ENCODE data around the gene KCTD15. TPM values are rescaled to one million over a fixed set of nuclear protein-coding genes. Genes with fewer than 3 reads are reported as not detected.

The KCTD15 gene
- total RNA-seq, 1 donor from 2014 or later = 2.7 TPM

DNA sequence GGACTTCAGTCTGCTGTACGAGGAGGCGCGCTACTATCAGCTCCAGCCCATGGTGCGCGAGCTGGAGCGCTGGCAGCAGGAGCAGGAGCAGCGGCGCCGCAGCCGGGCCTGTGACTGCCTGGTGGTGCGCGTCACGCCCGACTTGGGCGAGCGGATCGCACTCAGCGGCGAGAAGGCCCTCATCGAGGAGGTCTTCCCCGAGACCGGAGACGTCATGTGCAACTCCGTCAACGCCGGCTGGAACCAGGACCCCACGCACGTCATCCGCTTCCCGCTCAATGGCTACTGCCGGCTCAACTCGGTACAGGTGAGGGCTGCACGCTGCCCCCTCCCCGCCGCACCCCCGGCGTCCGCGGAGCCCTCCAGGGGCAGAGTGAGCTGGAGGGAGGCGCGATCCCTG lies 14.6 kb downstream of the KCTD15 start:
- Mint-ChIP-seq H3K36me3 (ENCODE audit: low read depth) (no peaks in the 10 kb centered on the region), H3K27me3 (no peaks in the 10 kb centered on the region), H3K9me3 (no peaks in the 10 kb centered on the region), H3K4me1 (no peaks in the 10 kb centered on the region), H3K27ac (no peak overlapping the region), H3K4me3 (no peak overlapping the region)
- CTCF ChIA-PET = no interaction called here
- POLR2A ChIA-PET = no interaction called here
- TF ChIP-seq, protein P1, sequence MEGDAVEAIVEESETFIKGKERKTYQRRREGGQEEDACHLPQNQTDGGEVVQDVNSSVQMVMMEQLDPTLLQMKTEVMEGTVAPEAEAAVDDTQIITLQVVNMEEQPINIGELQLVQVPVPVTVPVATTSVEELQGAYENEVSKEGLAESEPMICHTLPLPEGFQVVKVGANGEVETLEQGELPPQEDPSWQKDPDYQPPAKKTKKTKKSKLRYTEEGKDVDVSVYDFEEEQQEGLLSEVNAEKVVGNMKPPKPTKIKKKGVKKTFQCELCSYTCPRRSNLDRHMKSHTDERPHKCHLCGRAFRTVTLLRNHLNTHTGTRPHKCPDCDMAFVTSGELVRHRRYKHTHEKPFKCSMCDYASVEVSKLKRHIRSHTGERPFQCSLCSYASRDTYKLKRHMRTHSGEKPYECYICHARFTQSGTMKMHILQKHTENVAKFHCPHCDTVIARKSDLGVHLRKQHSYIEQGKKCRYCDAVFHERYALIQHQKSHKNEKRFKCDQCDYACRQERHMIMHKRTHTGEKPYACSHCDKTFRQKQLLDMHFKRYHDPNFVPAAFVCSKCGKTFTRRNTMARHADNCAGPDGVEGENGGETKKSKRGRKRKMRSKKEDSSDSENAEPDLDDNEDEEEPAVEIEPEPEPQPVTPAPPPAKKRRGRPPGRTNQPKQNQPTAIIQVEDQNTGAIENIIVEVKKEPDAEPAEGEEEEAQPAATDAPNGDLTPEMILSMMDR (IDR thresholded peaks at IDR 0.05) = no peak
- DNase-seq = no peak
- ATAC-seq (ENCODE audit: low read depth) = no peak
- intact Hi-C loops (cut with micrococcal nuclease) = no loop called here

DNA sequence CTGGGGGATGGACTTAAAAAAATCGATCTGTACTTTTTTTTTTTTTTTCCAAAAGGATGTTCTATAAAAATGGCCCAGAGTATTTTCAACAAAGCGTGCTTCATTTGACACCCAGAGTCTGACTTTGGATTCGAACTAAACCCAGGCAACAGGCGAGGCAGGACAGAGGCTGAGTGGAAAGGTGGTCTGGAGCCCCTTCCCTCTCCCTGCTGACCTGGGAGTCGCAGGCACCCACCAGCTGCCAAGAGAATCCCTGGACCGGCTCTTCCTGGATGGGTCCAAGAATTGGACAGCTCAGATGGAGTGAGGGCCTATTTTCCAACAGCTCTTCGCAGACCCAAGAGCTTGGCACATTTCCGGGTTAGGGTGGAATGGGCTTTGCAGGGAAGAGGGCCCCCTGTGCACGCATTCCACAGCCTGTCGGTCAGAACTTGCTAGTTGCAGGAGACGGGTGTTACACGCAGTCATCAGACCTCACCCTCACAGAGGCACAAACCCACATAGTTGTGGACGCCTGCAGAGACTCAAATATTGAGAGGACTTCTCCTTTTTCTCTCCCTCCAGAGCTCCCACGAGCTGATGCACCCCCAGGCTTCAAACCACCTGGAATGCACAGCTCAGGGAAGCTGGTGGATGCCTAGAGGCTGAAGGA lies 15.2 kb downstream of the KCTD15 start:
- no peaks in the 10 kb centered on the region for H3K27me3 Mint-ChIP-seq
- ChIA-PET CTCF (no interaction called here), POLR2A (no interaction called here)
- no peaks in the 10 kb centered on the region for H3K36me3 Mint-ChIP-seq (ENCODE audit: low read depth)
- DNase-seq (no peak), ATAC-seq (ENCODE audit: low read depth) (no peak)
- H3K4me3 Mint-ChIP-seq = no peak overlapping the region
- H3K9me3 Mint-ChIP-seq = no peaks in the 10 kb centered on the region
- TF ChIP-seq, protein P1 (IDR thresholded peaks at IDR 0.05) = no peak
- H3K27ac Mint-ChIP-seq = no peak overlapping the region
- H3K4me1 Mint-ChIP-seq = peaks cover 2% of the 10 kb centered on the region
- intact Hi-C loops (cut with micrococcal nuclease) = no loop called here

DNA sequence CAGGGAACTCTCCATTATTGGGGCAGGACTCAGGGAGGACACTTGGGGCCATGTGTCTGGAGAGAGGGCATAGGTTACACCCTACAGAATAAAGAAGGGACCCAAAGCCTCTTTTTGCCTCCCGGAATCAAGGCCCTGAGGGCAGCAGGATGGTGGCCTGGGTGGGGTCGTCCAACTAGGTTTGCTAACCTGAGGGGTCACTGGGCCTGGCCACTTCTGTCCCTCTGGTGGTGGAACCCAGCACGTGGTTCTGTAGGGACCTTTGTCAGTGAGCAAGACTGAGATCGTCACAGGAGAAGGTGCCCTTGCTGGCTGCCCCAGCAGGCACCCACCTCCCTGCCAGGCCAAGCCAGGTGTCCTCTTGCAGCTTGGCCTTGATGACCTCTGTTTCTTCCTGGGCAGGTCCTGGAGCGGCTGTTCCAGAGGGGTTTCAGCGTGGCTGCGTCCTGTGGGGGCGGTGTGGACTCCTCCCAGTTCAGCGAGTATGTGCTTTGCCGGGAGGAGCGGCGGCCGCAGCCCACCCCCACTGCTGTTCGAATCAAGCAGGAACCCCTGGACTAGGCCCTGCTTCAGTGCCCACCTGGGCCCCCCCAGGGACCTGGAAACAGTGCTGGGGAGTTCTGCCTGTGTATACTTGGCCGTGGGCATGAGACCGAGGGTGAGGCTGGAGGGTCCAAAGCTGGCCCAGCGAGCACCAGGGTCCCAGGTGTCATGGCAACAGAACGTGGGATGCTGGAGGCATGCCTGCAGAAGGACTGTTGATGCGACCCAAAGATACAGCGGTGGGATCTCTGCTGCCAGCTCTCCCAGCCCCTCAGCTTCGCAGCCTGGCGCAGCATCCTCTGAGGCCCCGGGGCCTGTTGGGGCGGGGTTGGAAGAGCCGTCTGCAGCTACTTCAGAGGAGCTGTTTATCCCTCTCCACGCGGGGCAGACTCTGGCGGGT lies 16.0 kb downstream of the KCTD15 start:
- ATAC-seq (ENCODE audit: low read depth) = no peak
- H3K36me3 Mint-ChIP-seq (ENCODE audit: low read depth) = no peaks in the 10 kb centered on the region
- no peak overlapping the region for H3K27ac Mint-ChIP-seq
- intact Hi-C loops (cut with micrococcal nuclease) = no loop called here
- CTCF ChIA-PET = no interaction called here
- TF ChIP-seq, protein P1 (IDR thresholded peaks at IDR 0.05) = no peak
- H3K4me1 Mint-ChIP-seq = peaks cover 6% of the 10 kb centered on the region
- DNase-seq = no peak
- H3K27me3 Mint-ChIP-seq = no peaks in the 10 kb centered on the region
- POLR2A ChIA-PET = no interaction called here
- H3K4me3 Mint-ChIP-seq = no peak overlapping the region
- no peaks in the 10 kb centered on the region for H3K9me3 Mint-ChIP-seq

DNA sequence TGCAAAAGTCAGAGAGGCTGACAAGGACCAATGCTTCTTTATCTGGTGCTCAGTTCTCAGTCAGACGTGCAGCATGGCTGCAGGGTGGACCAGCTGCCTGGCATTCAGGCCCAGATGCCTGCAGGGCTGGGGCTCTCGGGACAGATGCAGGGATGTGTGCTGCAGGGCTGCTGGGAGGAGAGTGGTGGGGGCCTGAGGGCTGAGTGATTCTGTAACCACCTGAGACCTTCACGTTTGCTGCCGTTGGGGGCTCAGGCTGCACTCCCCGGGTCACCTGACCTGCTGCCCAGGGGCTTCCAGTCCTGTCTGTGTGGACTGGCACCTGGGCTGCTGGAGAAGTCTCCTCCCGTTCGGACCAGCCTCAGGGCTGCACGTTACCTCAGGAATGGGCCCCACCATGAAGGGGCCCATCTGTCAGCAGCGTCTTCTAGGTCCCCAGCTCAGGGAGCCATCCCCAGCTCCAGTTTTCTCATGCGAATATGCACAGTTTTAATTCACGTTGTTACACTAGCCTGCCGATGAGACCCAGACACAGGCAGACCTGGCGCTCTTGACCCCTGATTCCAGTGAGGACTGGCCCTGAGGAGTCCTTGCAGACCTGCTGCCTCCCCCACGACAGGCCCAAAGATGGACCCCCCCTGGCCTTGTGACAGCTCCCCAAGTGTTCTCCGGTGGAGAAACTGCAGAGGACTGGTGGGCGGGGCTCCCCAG lies 16.9 kb downstream of the KCTD15 start:
- Mint-ChIP-seq H3K4me3 (no peak overlapping the region), H3K27me3 (no peaks in the 10 kb centered on the region), H3K4me1 (peaks cover 14% of the 10 kb centered on the region), H3K36me3 (ENCODE audit: low read depth) (no peaks in the 10 kb centered on the region), H3K27ac (no peak overlapping the region), H3K9me3 (no peaks in the 10 kb centered on the region)
- DNase-seq = no peak
- intact Hi-C loops (cut with micrococcal nuclease) = no loop called here
- ATAC-seq (ENCODE audit: low read depth) = no peak
- POLR2A ChIA-PET = no interaction called here
- TF ChIP-seq, protein P1 (IDR thresholded peaks at IDR 0.05) = no peak
- CTCF ChIA-PET = no interaction called here
